Calu3 (cell line): ENCODE results near the gene EMP2. TPM values are rescaled to one million over a fixed set of nuclear protein-coding genes. Genes with fewer than 3 reads are reported as not detected.
"Not testable (repeated sequence)": the region's sequence is repeated elsewhere in the genome, so short reads cannot be mapped to it uniquely, and the experiment has no call there.

Source experiments
- BruUV-seq: library from RNA; stranded (reverse); fragments of 400-500 nt; replicated peaks from 2 replicates; lab custom pipeline; 2021; lab: Mats Ljungman, UMichigan
- CTCF ChIA-PET: fragments of 300-600 bp; sonication (Branson Sonifier 250); formaldehyde crosslinking; loops from one replicate; lab custom pipeline; 2022; ENCODE audit warnings: antibody characterized with exemption; lab: Charles Lee
- DNase-seq: peaks from one replicate; pipeline ENCODE4 v3.0.0; 2022
- H3K27ac Mint-ChIP-seq: one replicate; pipeline ENCODE4 v1.8.0; 2022; ENCODE audit warnings: mixed read lengths; ENCODE audit not compliant: unreplicated experiment
- H3K27me3 Mint-ChIP-seq: one replicate; pipeline ENCODE4 v1.8.0; 2022; ENCODE audit warnings: mixed read lengths; ENCODE audit not compliant: unreplicated experiment
- H3K36me3 Mint-ChIP-seq: one replicate; pipeline ENCODE4 v1.8.0; 2022; ENCODE audit warnings: mild to moderate bottlenecking, moderate library complexity, mixed read lengths; ENCODE audit not compliant: insufficient read depth, unreplicated experiment
- H3K4me1 Mint-ChIP-seq: one replicate; pipeline ENCODE4 v1.8.0; 2022; ENCODE audit warnings: mild to moderate bottlenecking, low read depth, mixed read lengths; ENCODE audit not compliant: unreplicated experiment
- H3K4me3 Mint-ChIP-seq: one replicate; pipeline ENCODE4 v1.8.0; 2022; ENCODE audit warnings: mild to moderate bottlenecking, low read depth, moderate library complexity, mixed read lengths; ENCODE audit not compliant: unreplicated experiment
- H3K9me3 Mint-ChIP-seq: one replicate; pipeline ENCODE4 v1.8.0; 2022; ENCODE audit warnings: low read depth, mixed read lengths; ENCODE audit not compliant: unreplicated experiment
- intact Hi-C: fragments of 100-400 bp; cut with micrococcal nuclease; formaldehyde crosslinking; loops from one replicate; pipeline ENCODE4 v1.10.0; 2022; ENCODE audit not compliant: unreplicated experiment
- total RNA-seq: library from RNA; stranded (reverse); gene quantifications from 2 replicates; pipeline ENCODE4 v1.2.3, GENCODE V29; 2022
- TF ChIP-seq, protein P1 (sequence below): fragments of 200-600 bp; IDR thresholded peaks from one replicate; pipeline ENCODE4 v1.8.0; 2022; ENCODE audit warnings: antibody characterized with exemption; ENCODE audit not compliant: unreplicated experiment

Gene EMP2
- total RNA-seq, 1 experiment from 2014 or later: 73.9 TPM

DNA sequence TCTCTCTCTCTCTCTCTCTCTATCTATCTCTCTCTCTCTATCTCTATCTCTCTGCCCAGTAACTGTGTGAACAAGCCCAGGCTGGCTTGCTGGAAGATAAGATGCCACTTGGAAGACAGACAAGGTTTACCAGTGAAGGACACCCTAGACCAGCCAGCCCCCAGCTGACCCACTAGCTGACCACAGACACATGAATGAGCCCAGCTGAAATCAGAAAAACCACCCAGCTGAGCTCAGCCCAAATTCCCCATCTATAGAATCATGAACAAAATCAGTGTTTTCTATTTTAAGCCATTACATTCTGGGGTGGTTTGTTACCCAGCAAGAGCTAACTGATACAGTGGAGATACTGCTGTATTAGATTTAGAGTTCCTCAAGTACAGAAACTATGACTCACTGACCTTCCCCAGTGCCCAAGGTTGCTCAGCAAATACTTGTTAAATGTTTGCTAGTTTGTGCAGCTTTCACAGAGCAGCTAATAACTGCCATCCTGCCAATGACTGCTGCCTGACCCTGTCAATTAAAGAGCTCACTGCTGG lies 18.0 kb downstream of the EMP2 start:
- H3K4me3 Mint-ChIP-seq: no peak overlapping the region
- no peak overlapping the region for H3K27ac Mint-ChIP-seq
- CTCF ChIA-PET: interaction anchor here (0.7 to 0.8 kb wide), 2 partner anchors 15 to 17 kb away, joined by 3 read pairs; no protein-coding TSS in a partner anchor
- H3K9me3 Mint-ChIP-seq: peaks cover 2% of the 10 kb centered on the region
- no peak for DNase-seq
- H3K4me1 Mint-ChIP-seq: peaks cover 15% of the 10 kb centered on the region
- TF ChIP-seq, protein P1, sequence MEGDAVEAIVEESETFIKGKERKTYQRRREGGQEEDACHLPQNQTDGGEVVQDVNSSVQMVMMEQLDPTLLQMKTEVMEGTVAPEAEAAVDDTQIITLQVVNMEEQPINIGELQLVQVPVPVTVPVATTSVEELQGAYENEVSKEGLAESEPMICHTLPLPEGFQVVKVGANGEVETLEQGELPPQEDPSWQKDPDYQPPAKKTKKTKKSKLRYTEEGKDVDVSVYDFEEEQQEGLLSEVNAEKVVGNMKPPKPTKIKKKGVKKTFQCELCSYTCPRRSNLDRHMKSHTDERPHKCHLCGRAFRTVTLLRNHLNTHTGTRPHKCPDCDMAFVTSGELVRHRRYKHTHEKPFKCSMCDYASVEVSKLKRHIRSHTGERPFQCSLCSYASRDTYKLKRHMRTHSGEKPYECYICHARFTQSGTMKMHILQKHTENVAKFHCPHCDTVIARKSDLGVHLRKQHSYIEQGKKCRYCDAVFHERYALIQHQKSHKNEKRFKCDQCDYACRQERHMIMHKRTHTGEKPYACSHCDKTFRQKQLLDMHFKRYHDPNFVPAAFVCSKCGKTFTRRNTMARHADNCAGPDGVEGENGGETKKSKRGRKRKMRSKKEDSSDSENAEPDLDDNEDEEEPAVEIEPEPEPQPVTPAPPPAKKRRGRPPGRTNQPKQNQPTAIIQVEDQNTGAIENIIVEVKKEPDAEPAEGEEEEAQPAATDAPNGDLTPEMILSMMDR: no peak
- H3K36me3 Mint-ChIP-seq: no peaks in the 10 kb centered on the region
- H3K27me3 Mint-ChIP-seq: no peaks in the 10 kb centered on the region
- intact Hi-C loops: no loop called here
- no TSS peak for BruUV-seq

DNA sequence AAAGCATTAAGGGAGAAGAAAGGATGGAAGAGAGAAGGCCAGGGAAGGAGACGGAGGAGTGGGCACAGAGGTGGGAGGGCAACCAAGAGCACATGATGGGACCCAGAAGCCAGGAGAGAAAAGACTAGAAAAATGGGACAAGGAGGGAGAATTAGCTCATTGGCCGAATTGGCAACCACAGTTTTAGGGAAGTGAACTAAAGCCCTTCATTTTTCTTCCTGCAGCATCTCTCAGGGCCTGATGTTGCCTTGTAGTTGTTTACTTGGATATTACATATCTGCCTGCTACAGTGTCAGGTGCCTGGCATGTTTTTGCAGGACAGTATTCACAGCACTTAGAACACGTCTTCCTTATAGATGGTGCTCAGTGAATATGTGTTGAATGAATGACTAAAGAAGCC lies 19.0 kb downstream of the EMP2 start:
- CTCF ChIA-PET: no interaction called here
- no TSS peak for BruUV-seq
- Mint-ChIP-seq H3K36me3 (no peaks in the 10 kb centered on the region), H3K27me3 (no peaks in the 10 kb centered on the region), H3K4me1 (peaks cover 15% of the 10 kb centered on the region), H3K9me3 (peaks cover 2% of the 10 kb centered on the region), H3K27ac (no peak overlapping the region), H3K4me3 (no peak overlapping the region)
- intact Hi-C loops: no loop called here
- TF ChIP-seq, protein P1: no peak
- DNase-seq: no peak

DNA sequence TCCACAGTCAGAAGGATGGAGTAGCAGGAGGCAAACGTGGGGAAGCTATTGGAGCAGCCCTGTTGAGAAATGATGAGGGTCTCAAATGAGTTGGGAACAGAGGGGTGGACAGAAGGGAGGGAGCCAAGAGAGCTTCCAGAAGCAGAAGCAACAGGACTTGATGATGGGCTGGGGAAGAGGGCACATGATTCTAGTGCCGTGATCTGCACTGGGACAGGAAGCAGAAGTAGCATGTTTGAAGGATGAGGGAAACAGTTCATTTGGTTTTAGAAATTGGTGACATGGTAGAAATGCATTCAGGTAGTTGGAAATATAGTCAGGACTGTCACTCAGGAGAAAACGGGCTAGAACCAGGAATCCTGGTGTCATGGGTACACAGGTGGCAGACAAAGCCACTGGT lies 19.4 kb downstream of the EMP2 start:
- H3K9me3 Mint-ChIP-seq: peaks cover 2% of the 10 kb centered on the region
- peaks cover 15% of the 10 kb centered on the region for H3K4me1 Mint-ChIP-seq
- no peaks in the 10 kb centered on the region for H3K27me3 Mint-ChIP-seq
- no peak for DNase-seq
- CTCF ChIA-PET: interaction anchor here (0.6 kb wide), 1 partner anchor 168 kb away, joined by 4 read pairs; no protein-coding TSS in a partner anchor
- no TSS peak for BruUV-seq
- no peaks in the 10 kb centered on the region for H3K36me3 Mint-ChIP-seq
- H3K27ac Mint-ChIP-seq: no peak overlapping the region
- TF ChIP-seq, protein P1: no peak
- H3K4me3 Mint-ChIP-seq: no peak overlapping the region
- intact Hi-C loops: no loop called here

DNA sequence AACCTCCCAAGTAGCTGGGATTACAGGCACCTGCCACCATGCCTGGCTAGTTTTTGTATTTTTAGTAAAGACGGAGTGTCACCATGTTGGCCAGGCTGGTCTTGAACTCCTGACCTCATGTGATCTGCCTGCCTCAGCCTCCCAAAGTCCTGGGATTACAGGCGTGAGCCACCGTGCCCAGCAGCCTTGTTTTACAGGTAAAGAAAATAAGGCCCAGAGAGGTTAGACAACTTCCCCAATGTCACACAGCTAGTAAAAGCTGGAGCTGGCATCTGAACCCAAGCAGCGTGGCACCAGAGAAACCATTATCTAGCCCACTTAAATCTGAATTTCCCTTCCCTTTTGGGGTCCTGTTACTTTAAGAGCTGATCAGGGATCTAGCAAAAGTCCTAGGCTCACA lies 20.6 kb downstream of the EMP2 start:
- BruUV-seq, H3K9me3 Mint-ChIP-seq, CTCF ChIA-PET: not testable (repeated sequence)

More for the DNA sequence above, 20.6 kb downstream of the EMP2 start:
- H3K4me3 Mint-ChIP-seq, DNase-seq, H3K27ac Mint-ChIP-seq, H3K27me3 Mint-ChIP-seq, intact Hi-C loops, H3K36me3 Mint-ChIP-seq: not testable (repeated sequence)
- H3K4me1 Mint-ChIP-seq: peaks cover 15% of the 10 kb centered on the region
